ENCODE results near the gene FHOD3. TPM values are rescaled to one million over a fixed set of nuclear protein-coding genes. Genes with fewer than 3 reads are reported as not detected.
A peak's percentile ranks its signal among the peaks of the same experiment; 100 is the strongest.

FHOD3 gene
- total and polyA plus RNA-seq, 5 donors from 2014 or later: not detected

GRCh38 chr18:36331521-36331971 lies 34.0 kb downstream of the FHOD3 start:
- Histone ChIP-seq H3K9me3 (ENCODE audit: control insufficient read depth in 2 of 2, low read length in 2 of 2) (no peaks in the 10 kb centered on the region), H3K27me3 (ENCODE audit: control insufficient read depth, insufficient read depth, low read length) (no peaks in the 10 kb centered on the region), H3K36me3 (ENCODE audit: control insufficient read depth, insufficient read depth, low read length) (no peaks in the 10 kb centered on the region), H3K27ac (ENCODE audit: insufficient read depth, low read length, poor library complexity, severe bottlenecking) (no peak overlapping the region), H3K4me1 (ENCODE audit: control insufficient read depth, insufficient read depth, low read length, poor library complexity, severe bottlenecking) (no peaks in the 10 kb centered on the region), H3K4me3 (ENCODE audit: low read depth, low read length) (no peak overlapping the region)
- no peak overlapping the region for H3K4me3 Mint-ChIP-seq
- DNase-seq (no peak), ATAC-seq (ENCODE audit: low read depth in 2 of 2) (no peak)
- H3K36me3 Mint-ChIP-seq: no peaks in the 10 kb centered on the region
- H3K4me1 Mint-ChIP-seq: no peaks in the 10 kb centered on the region
- H3K27ac Mint-ChIP-seq: peak overlapping the region in 1 of 3 donors; percentile 66
- peaks cover 0 to 1% (median 0%) of the 10 kb centered on the region in 7 donors for H3K9me3 Mint-ChIP-seq
- H3K27me3 Mint-ChIP-seq: peaks cover 18% of the 10 kb centered on the region

DNA sequence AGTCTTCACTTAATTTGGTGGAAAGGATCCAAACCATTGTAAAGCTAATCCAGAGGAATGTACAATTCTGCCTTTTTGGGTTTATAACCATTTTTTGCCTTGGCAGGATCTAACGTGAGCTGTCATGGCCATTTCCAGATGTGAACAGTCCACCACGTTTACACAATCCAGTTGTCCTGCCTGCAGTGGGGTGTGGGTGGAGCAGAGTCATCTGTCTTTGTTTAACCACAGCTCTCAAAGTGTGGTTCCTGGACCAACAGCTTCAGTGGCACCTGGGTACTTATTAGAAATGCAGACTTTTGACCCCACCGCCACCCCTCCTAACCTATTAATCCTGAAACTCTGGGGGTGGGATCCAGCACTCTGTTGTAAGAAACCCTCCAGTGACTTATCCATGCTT lies 35.9 kb downstream of the FHOD3 start:
- Mint-ChIP-seq H3K27me3 (peaks cover 18% of the 10 kb centered on the region), H3K4me3 (no peak overlapping the region), H3K4me1 (no peaks in the 10 kb centered on the region), H3K27ac (no peak overlapping the region), H3K9me3 (no peaks in the 10 kb centered on the region), H3K36me3 (no peaks in the 10 kb centered on the region)
- H3K27me3 ChIP-seq (ENCODE audit: control insufficient read depth, insufficient read depth, low read length): no peaks in the 10 kb centered on the region
- H3K27ac ChIP-seq (ENCODE audit: insufficient read depth, low read length, poor library complexity, severe bottlenecking): no peak overlapping the region
- no peaks in the 10 kb centered on the region for H3K36me3 ChIP-seq (ENCODE audit: control insufficient read depth, insufficient read depth, low read length)
- ATAC-seq (ENCODE audit: low read depth in 2 of 2) (no peak), DNase-seq (no peak)
- H3K4me3 ChIP-seq (ENCODE audit: low read depth, low read length): no peak overlapping the region
- H3K4me1 ChIP-seq (ENCODE audit: control insufficient read depth, insufficient read depth, low read length, poor library complexity, severe bottlenecking): no peaks in the 10 kb centered on the region
- H3K9me3 ChIP-seq (ENCODE audit: control insufficient read depth in 2 of 2, low read length in 2 of 2): no peaks in the 10 kb centered on the region

GRCh38 chr18:36334798-36335197 lies 37.3 kb downstream of the FHOD3 start:
- DNase-seq: no peak
- Histone ChIP-seq H3K9me3 (ENCODE audit: control insufficient read depth in 2 of 2, low read length in 2 of 2) (no peaks in the 10 kb centered on the region), H3K4me1 (ENCODE audit: control insufficient read depth, insufficient read depth, low read length, poor library complexity, severe bottlenecking) (no peaks in the 10 kb centered on the region), H3K27ac (ENCODE audit: insufficient read depth, low read length, poor library complexity, severe bottlenecking) (no peak overlapping the region), H3K4me3 (ENCODE audit: low read depth, low read length) (no peak overlapping the region), H3K27me3 (ENCODE audit: control insufficient read depth, insufficient read depth, low read length) (no peaks in the 10 kb centered on the region), H3K36me3 (ENCODE audit: control insufficient read depth, insufficient read depth, low read length) (no peaks in the 10 kb centered on the region)
- no peak for ATAC-seq (ENCODE audit: low read depth in 2 of 2)
- Mint-ChIP-seq H3K27me3 (peaks cover 14% of the 10 kb centered on the region), H3K4me3 (no peak overlapping the region), H3K36me3 (no peaks in the 10 kb centered on the region), H3K9me3 (no peaks in the 10 kb centered on the region), H3K4me1 (no peaks in the 10 kb centered on the region), H3K27ac (no peak overlapping the region)

- ATAC-seq (ENCODE audit: low read depth in 2 of 2) (no peak), DNase-seq (no peak)
- Mint-ChIP-seq H3K27ac (no peak overlapping the region), H3K4me1 (no peaks in the 10 kb centered on the region), H3K27me3 (peaks cover 5% of the 10 kb centered on the region), H3K9me3 (no peaks in the 10 kb centered on the region), H3K36me3 (no peaks in the 10 kb centered on the region), H3K4me3 (no peak overlapping the region)
- no peak overlapping the region for H3K4me3 ChIP-seq (ENCODE audit: low read depth, low read length)
- no peak overlapping the region for H3K27ac ChIP-seq (ENCODE audit: insufficient read depth, low read length, poor library complexity, severe bottlenecking)
- H3K27me3 ChIP-seq (ENCODE audit: control insufficient read depth, insufficient read depth, low read length): no peaks in the 10 kb centered on the region
- H3K36me3 ChIP-seq (ENCODE audit: control insufficient read depth, insufficient read depth, low read length): no peaks in the 10 kb centered on the region
- H3K4me1 ChIP-seq (ENCODE audit: control insufficient read depth, insufficient read depth, low read length, poor library complexity, severe bottlenecking): no peaks in the 10 kb centered on the region
- H3K9me3 ChIP-seq (ENCODE audit: control insufficient read depth in 2 of 2, low read length in 2 of 2): no peaks in the 10 kb centered on the region
These were observed 38.2 kb downstream of the FHOD3 start for GRCh38 chr18:36335476-36336279.

DNA sequence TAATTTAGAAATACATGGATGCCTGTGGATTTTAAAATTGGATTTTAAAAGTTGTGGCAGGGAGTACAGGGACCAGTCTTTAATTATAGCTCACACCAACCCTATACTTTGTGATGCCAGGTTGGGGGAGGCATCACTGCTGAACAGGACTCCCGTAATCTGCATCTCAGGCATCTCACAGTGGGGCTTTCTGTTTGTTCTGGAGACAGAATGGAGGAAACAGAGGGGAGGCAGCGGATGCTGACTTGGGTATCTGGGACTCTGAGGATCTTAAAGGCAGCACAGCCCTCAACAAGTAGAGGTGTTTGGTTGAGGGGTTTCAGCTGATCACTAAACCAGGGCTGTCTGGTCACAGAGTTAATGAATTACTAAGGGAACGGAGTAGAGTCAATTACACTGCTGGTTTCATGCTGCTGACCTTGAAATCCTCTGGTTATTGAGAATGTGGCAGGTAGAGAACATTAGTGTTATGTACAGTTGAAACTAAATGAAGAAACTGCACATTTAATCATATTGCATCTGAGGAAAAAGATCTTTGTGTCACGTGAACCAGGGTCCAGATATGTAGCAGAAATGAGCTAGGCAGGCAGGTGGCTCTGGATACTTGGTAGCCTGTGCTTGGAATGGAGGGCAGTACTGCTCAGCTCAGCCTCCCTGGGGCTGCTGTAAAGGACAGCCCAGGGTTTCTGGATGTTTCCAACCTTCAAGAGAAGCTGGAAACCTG lies 40.3 kb downstream of the FHOD3 start:
- Mint-ChIP-seq H3K4me3 (no peak overlapping the region), H3K27ac (no peak overlapping the region), H3K36me3 (no peaks in the 10 kb centered on the region), H3K27me3 (no peaks in the 10 kb centered on the region), H3K9me3 (peaks cover 0 to 3% (median 0%) of the 10 kb centered on the region in 7 donors), H3K4me1 (no peaks in the 10 kb centered on the region)
- ATAC-seq (ENCODE audit: low read depth in 2 of 2) (no peak), DNase-seq (no peak)
- peaks cover 1% of the 10 kb centered on the region for H3K27me3 ChIP-seq (ENCODE audit: control insufficient read depth, insufficient read depth, low read length)
- no peaks in the 10 kb centered on the region for H3K4me1 ChIP-seq (ENCODE audit: control insufficient read depth, insufficient read depth, low read length, poor library complexity, severe bottlenecking)
- H3K4me3 ChIP-seq (ENCODE audit: low read depth, low read length): no peak overlapping the region
- no peaks in the 10 kb centered on the region for H3K36me3 ChIP-seq (ENCODE audit: control insufficient read depth, insufficient read depth, low read length)
- no peaks in the 10 kb centered on the region for H3K9me3 ChIP-seq (ENCODE audit: control insufficient read depth in 2 of 2, low read length in 2 of 2)
- H3K27ac ChIP-seq (ENCODE audit: insufficient read depth, low read length, poor library complexity, severe bottlenecking): no peak overlapping the region

- Histone ChIP-seq H3K4me3 (ENCODE audit: low read depth, low read length) (no peak overlapping the region), H3K36me3 (ENCODE audit: control insufficient read depth, insufficient read depth, low read length) (no peaks in the 10 kb centered on the region), H3K27me3 (ENCODE audit: control insufficient read depth, insufficient read depth, low read length) (peaks cover 1% of the 10 kb centered on the region), H3K4me1 (ENCODE audit: control insufficient read depth, insufficient read depth, low read length, poor library complexity, severe bottlenecking) (no peaks in the 10 kb centered on the region), H3K9me3 (ENCODE audit: control insufficient read depth in 2 of 2, low read length in 2 of 2) (no peaks in the 10 kb centered on the region), H3K27ac (ENCODE audit: insufficient read depth, low read length, poor library complexity, severe bottlenecking) (no peak overlapping the region)
- DNase-seq: no peak
- Mint-ChIP-seq H3K36me3 (no peaks in the 10 kb centered on the region), H3K9me3 (peaks cover 0 to 3% (median 0%) of the 10 kb centered on the region in 7 donors), H3K4me1 (no peaks in the 10 kb centered on the region), H3K27ac (no peak overlapping the region), H3K4me3 (no peak overlapping the region), H3K27me3 (no peaks in the 10 kb centered on the region)
- no peak for ATAC-seq (ENCODE audit: low read depth in 2 of 2)
These were observed 41.0 kb downstream of the FHOD3 start for GRCh38 chr18:36338403-36338933.

- H3K27ac Mint-ChIP-seq: no peak overlapping the region
- Histone ChIP-seq H3K4me3 (ENCODE audit: low read depth, low read length) (no peak overlapping the region), H3K27ac (ENCODE audit: insufficient read depth, low read length, poor library complexity, severe bottlenecking) (no peak overlapping the region), H3K36me3 (ENCODE audit: control insufficient read depth, insufficient read depth, low read length) (no peaks in the 10 kb centered on the region), H3K27me3 (ENCODE audit: control insufficient read depth, insufficient read depth, low read length) (peaks cover 3% of the 10 kb centered on the region), H3K9me3 (ENCODE audit: control insufficient read depth in 2 of 2, low read length in 2 of 2) (no peaks in the 10 kb centered on the region), H3K4me1 (ENCODE audit: control insufficient read depth, insufficient read depth, low read length, poor library complexity, severe bottlenecking) (no peaks in the 10 kb centered on the region)
- H3K9me3 Mint-ChIP-seq: peaks cover 0 to 3% (median 0%) of the 10 kb centered on the region in 7 donors
- ATAC-seq (ENCODE audit: low read depth in 2 of 2): no peak
- no peaks in the 10 kb centered on the region for H3K4me1 Mint-ChIP-seq
- DNase-seq: no peak
- H3K4me3 Mint-ChIP-seq: no peak overlapping the region
- no peaks in the 10 kb centered on the region for H3K36me3 Mint-ChIP-seq
- H3K27me3 Mint-ChIP-seq: no peaks in the 10 kb centered on the region
These were observed 42.7 kb downstream of the FHOD3 start for GRCh38 chr18:36340246-36340645.
